Panc1 (cell line): ENCODE results near the gene IGFLR1. TPM values are rescaled to one million over a fixed set of nuclear protein-coding genes. Genes with fewer than 3 reads are reported as not detected.

Source experiments
- ATAC-seq: fragments of 200-7000 bp; cut with Tn5 transposase; 2 replicates; pipeline ENCODE4 v1.9.1; 2020; ENCODE audit warnings: mild to moderate bottlenecking, moderate library complexity
- BruUV-seq: library from RNA; stranded (reverse); fragments of 400-500 nt; replicated peaks from 2 replicates; lab custom pipeline; 2021; lab: Mats Ljungman, UMichigan
- CTCF ChIA-PET: fragments of 300-600 bp; sonication (Branson Sonifier 250); formaldehyde crosslinking; loops from one replicate; lab custom pipeline; 2022; ENCODE audit warnings: antibody characterized with exemption; lab: Charles Lee
- POLR2A ChIA-PET: fragments of 300-600 bp; sonication (Branson Sonifier 250); formaldehyde crosslinking; loops from one replicate; lab custom pipeline; 2022; ENCODE audit warnings: antibody characterized with exemption; lab: Charles Lee
- DNase-seq: peaks from one replicate; pipeline ENCODE4 v3.0.0-alpha.2; 2010; ENCODE audit warnings: low read depth, low spot score
- H3K27ac ChIP-seq: 2 replicates; pipeline ENCODE4 v1.5.1; 2011; ENCODE audit warnings: mild to moderate bottlenecking, low read length, inconsistent platforms
- H3K27me3 ChIP-seq: fragments of 200-500 bp; sonication (Bioruptor generic); 2 replicates; pipeline ENCODE4 v1.6.0; 2014; ENCODE audit warnings: low read length, inconsistent platforms; ENCODE audit not compliant: control insufficient read depth, insufficient read depth
- H3K36me3 ChIP-seq: fragments of 200-500 bp; sonication (Bioruptor generic); 2 replicates; pipeline ENCODE4 v1.5.1; 2014; ENCODE audit warnings: inconsistent platforms, mild to moderate bottlenecking, low read length, moderate library complexity; ENCODE audit not compliant: control insufficient read depth, insufficient read depth
- H3K4me1 ChIP-seq: 2 replicates; pipeline ENCODE4 v1.5.1; 2011; ENCODE audit warnings: inconsistent platforms, mild to moderate bottlenecking, low read length, moderate library complexity; ENCODE audit not compliant: control insufficient read depth, insufficient read depth
- H3K4me3 ChIP-seq, 2 experiments: 2 replicates each; pipeline ENCODE4 v1.5.1; 2011 to 2012; ENCODE audit warnings: low read depth in 2 of 2, low read length in 2 of 2, mild to moderate bottlenecking in 2 of 2, inconsistent platforms in 1 of 2, moderate library complexity in 1 of 2
- H3K9me3 ChIP-seq: fragments of 200-500 bp; sonication (Bioruptor generic); 2 replicates; pipeline ENCODE4 v1.5.1; 2014; ENCODE audit warnings: low read depth, mild to moderate bottlenecking, inconsistent platforms, low read length, moderate library complexity; ENCODE audit not compliant: control insufficient read depth, insufficient read depth
- CTCF ChIP-seq: fragments of 450-650 bp; IDR thresholded peaks from 2 replicates; pipeline ENCODE4 v1.5.1; 2017; ENCODE audit warnings: mild to moderate bottlenecking
- POLR2AphosphoS5 ChIP-seq: IDR thresholded peaks from 2 replicates; pipeline ENCODE4 v1.6.1; 2012; ENCODE audit warnings: mild to moderate bottlenecking, low read depth, low read length, moderate library complexity
- REST ChIP-seq, 2 experiments: IDR thresholded peaks; 2 replicates each; pipeline ENCODE4 v1.6.1; 2011 to 2012; ENCODE audit warnings: low read depth in 2 of 2, control low read depth in 1 of 2, low read length in 1 of 2, mild to moderate bottlenecking in 1 of 2, moderate library complexity in 1 of 2; ENCODE audit not compliant: insufficient read depth in 1 of 2
- SIN3A ChIP-seq: IDR thresholded peaks from 2 replicates; pipeline ENCODE4 v1.6.1; 2012; ENCODE audit warnings: low read depth, mild to moderate bottlenecking, low read length, moderate library complexity, borderline replicate concordance; ENCODE audit not compliant: insufficient read depth
- TCF7L2 ChIP-seq: IDR thresholded peaks from 2 replicates; pipeline ENCODE4 v1.6.1; 2011; ENCODE audit warnings: mild to moderate bottlenecking, low read depth, low read length, inconsistent platforms
- in situ Hi-C: cut with HindIII; loops from 2 replicates; pipeline ENCODE4 v1.10.0; 2016; ENCODE audit warnings: low sequenced_read_pairs, low pct_unique_long_range_greater_than_20kb
- intact Hi-C: fragments of 100-400 bp; cut with micrococcal nuclease; formaldehyde crosslinking; loops from one replicate; pipeline ENCODE4 v1.10.0; 2022; ENCODE audit not compliant: unreplicated experiment
- total RNA-seq: library from RNA; stranded (reverse); gene quantifications from one replicate; pipeline ENCODE4 v1.2.1, GENCODE V29; 2021; ENCODE audit not compliant: unreplicated experiment

Gene IGFLR1
- total RNA-seq, 1 experiment from 2014 or later, result 12.5 TPM

DNA sequence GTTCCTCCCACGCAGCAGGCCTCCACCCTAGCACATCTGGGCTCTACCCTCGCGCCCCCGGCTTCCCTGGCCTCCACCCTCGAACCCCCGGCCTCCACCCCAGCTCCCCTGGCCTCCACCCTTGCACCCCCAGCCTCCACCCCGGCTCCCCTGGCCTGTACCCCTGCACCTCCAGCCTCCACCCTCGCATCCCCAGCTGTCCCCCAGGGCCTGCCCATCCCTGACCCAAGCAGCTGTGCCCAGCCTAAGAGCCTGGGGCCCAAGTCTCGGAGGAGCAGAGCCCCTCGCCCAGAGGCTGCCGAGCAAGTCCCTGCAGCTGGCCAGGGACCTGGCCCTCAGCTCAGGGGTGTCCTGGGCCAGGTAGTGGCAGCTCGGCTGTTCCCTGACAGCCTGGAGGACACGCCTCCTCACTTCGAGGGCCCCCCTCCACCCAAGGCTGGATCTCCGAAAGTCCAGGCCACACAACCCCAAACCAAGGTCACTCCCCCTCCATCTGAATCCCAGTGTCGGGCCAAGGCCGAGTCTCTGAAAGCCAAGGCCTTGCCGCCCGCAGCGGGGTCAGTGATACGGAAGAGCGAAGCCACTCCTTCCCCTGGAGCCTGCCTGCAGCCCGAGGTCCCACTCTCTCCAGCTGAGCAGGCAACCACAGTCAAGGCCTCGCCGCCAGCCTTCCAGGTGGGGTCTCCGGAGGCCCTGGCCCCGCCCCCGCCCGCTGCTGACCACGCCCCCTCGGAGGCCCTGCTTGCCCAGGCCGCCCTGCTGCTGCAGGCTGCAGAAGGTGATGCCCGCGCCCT is 25.2 kb upstream of the IGFLR1 start:
- in situ Hi-C loops, result no loop called here
- CTCF ChIA-PET, result no interaction called here
- intact Hi-C loops, result no loop called here
- POLR2A ChIA-PET, result interaction anchor here (0.6 kb wide), 1 partner anchor 116 kb away, joined by 6 read pairs; no protein-coding TSS in a partner anchor
- no peaks in the 10 kb centered on the region for H3K4me1 ChIP-seq
- no peak for DNase-seq
- 0 out of 2 replicates have a peak, but pooled peaks have one; percentile 7 for ATAC-seq
- TF ChIP-seq SIN3A (no peak), TCF7L2 (no peak), POLR2AphosphoS5 (no peak), REST (IDR thresholded peaks at IDR 0.05; ENCODE audit: insufficient read depth in 1 of 2, low read depth in 2 of 2, low read length in 1 of 2) (no peak), CTCF (no peak)
- no peak overlapping the region for H3K27ac ChIP-seq
- H3K36me3 ChIP-seq, result no peaks in the 10 kb centered on the region
- no peaks in the 10 kb centered on the region for H3K9me3 ChIP-seq
- no peaks in the 10 kb centered on the region for H3K27me3 ChIP-seq
- H3K4me3 ChIP-seq, result no peak overlapping the region
- BruUV-seq, result no TSS peak

- ChIA-PET POLR2A (no interaction called here), CTCF (no interaction called here)
Observed at GRCh38 chr19:35766571-35767104, 24.4 kb upstream of the IGFLR1 start.

More at GRCh38 chr19:35766571-35767104, 24.4 kb upstream of the IGFLR1 start:
- no peak overlapping the region for H3K4me3 ChIP-seq
- no peaks in the 10 kb centered on the region for H3K36me3 ChIP-seq
- ATAC-seq (peak; percentile 18; the same call in 1 of the 2 replicates), DNase-seq (no peak)
- in situ Hi-C loops (no loop called here), intact Hi-C loops (no loop called here)
- H3K4me1 ChIP-seq, result no peaks in the 10 kb centered on the region
- no peaks in the 10 kb centered on the region for H3K27me3 ChIP-seq
- TF ChIP-seq CTCF (no peak), POLR2AphosphoS5 (no peak), REST (IDR thresholded peaks at IDR 0.05; ENCODE audit: insufficient read depth in 1 of 2, low read depth in 2 of 2, low read length in 1 of 2) (no peak), SIN3A (no peak), TCF7L2 (no peak)
- no TSS peak for BruUV-seq
- H3K9me3 ChIP-seq, result no peaks in the 10 kb centered on the region
- no peak overlapping the region for H3K27ac ChIP-seq
